ENCODE measurements around the gene DHRS2.
"Not testable (repeated sequence)": the region's sequence is repeated elsewhere in the genome, so short reads cannot be mapped to it uniquely, and the experiment has no call there.

The DHRS2 gene

DNA sequence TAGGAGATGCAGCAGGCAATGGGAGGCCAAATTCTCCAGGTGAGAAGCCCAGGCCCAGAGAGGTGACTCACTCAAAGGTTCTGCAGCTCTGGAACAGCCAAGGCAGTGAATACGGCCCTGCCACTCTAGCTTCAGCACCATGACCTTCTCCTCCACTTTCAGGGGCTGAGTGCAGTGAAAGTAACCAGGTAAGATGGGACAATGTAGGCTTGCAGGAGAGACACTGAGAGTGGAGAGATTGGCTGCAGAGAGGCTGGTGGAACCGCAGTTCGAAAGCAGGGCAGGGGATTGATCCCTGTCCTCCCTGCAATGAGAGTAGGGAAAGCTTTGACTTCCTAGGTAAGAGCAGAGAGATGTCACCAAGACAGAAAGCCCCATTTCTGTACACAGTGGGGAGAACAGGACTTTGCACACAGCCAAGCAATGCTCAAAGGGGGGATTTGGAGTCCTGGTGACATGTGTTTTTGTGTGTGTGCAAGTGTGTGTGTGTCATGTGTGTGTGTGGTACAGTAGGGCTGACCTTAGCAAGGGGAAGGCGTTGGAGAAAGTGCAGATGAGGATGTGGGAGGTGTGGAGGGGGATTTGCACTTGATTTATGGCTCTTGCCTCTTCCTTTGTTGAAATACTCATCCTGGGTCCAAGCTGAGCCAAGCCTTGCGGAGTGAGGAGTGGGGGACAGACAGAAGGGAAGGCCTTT lies 12.7 kb downstream of the DHRS2 start:
- DNase-seq (ENCODE audit: low read depth): no peak

DNA sequence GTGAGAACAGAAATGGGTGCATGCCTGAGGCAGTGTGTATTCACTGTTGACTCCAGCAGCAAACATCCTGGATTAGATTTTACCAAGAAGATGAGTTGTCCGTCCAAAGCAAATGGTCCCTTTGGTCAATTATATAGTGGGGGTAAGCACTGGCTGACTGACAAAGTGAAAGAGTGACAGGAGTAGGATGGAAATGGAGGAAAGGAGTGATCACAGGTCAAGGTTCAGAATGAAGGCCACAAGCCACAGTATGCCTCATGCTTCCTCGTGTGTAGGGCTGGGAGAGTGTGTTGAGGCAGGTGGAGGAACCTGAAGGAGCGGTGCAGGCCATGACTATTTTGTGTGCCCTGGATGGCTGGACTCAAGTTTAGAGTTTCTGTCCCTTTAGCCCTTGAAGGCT lies 14.3 kb downstream of the DHRS2 start:
- no peak for DNase-seq (ENCODE audit: low read depth)

DNA sequence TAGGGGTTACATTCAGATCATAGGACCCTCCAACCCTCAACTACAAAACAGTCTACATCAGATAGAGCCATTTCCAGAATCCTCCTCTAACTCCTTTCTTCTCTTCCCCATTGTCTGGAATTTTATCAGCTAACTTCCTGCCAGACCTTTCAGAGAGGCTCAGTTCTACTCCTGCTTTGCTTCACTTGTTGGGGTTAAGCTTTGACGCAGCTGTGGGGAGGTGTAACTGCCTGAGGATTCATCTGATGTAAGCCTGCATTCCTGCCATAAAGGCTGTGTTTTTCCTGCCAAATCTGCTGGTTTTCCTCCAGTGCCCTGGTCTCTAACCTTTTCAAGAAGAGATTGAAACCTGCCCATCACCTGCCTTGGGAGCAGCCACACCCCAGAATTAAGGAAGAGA lies 16.9 kb downstream of the DHRS2 start:
- DNase-seq (ENCODE audit: low read depth): no peak

DNA sequence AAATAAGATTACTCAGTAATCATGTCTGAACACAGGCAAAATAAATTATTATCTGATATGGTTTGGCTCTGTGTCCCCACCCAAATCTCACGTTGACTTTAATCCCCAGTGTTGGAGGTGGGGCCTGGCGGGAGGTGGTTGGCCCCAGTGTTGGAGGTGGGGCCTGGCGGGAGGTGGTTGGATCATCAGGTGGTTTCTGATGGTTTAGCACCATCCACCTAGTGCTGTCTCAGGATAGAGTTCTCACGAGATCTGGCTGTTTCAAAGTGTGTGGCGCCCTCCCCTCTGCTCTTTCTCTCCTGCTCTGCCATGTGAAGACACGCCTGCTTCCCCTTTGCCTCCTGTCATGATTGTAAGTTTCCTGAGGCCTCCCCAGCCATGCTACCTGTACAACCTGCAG lies 18.1 kb downstream of the DHRS2 start:
- DNase-seq (ENCODE audit: low read depth): no peak

DNA sequence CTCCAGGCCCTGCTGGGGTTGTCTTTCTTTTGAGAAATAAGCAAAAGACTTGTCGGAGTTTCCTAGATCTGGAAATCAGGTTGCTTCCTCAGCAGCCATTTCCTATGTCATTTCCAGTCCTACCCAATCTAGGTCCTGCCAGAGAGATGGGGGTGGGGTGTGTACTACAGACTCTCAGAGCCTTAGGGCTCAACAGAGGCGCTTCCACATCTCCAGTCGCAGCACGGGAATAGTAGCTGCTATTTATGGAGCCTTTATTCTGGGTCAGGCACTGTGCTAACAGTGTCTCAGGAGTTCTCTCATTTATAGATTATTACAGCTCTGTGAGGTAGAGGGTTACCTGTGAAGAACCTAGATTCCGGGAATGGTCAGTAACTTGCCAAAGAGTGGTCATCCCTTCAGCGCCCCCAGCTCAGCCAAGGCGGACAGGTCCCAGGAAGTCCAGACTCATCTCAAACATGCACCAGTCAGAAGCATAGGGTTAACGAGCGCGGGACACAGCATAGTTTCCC lies 21.9 kb downstream of the DHRS2 start:
- no peak for DNase-seq (ENCODE audit: low read depth)

DNA sequence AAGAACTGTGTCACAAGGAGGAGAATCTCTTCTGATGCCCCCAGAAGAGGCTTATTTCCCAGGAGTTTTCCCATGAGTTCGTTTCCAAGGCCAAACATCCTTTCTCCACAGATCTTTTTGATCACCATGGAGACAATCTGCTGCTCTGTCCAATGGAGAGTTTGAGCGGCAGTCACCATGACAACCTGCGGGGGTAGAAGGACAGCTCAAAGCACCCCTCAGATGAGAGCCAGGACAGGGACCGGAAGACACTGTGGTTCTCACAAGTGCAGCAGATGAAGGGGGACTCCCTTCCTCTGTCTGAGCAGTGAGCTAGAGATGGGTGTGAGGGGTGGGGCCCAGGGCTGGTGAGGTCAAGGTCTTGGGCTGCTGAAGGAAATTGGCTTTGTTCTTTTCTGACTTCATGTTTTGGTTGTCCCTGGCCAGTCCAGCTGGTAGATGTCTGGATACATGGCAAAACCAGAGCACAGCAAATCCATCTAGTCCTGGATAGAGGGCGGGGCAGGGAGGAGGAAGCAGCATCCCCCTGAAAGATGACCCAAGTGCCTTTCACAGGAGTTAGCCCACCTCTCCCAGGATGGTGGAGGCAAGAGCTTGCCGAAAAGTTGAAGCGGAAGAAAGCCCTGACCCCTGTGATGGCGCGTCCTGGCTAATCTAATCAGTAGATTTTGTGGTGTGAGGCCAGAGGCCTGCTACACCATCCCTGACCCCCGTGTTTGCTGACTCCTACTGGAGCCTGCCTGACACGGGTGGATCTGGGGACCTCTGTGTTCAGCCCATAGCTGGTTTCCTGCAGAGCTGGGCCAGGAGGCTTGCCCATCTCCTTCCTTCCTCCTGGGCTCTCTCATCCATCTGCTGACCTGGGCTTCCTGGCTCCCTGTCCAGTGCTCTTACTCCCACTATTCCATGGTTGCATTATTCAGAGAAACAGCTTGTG lies 24.4 kb downstream of the DHRS2 start:
- no peak for DNase-seq (ENCODE audit: low read depth)

DNA sequence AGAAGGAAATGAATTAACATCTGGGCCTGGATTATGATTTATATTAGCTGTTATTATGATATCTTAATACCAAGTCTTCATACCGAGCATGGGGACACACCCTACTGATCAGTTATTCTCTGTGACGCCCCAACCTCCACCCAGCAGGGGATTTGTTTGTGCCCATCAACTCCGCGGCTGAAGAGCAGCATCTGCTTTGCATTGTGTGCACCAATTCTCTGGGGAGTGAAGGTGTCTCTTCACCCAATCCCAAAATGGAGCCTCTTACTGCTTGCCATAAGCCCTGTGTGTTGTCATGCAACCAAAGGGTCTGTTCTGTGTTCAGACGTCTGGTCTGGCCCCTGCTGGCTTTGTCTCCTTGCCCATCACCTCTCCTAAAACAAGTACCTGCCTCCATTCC lies 25.4 kb downstream of the DHRS2 start:
- DNase-seq (ENCODE audit: low read depth): no peak

DNA sequence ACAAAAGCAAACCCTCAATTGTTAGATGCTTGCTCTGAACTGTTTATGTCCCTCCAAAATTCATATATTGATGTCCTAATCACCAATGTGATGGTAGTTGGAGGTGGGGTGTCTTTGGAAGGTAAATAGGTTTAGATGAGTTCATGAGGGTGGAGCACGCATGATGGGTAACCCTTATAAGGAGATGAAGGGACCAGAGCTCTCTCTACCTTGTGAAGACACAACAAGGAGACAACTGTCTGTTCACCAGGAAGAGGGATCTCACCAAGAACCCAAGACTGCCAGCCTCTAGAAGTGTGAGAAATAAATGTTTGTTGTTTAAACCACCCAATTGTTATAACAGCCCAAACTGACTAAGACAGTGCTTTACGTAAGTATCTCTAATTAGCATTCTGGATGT lies 27.0 kb downstream of the DHRS2 start:
- DNase-seq (ENCODE audit: low read depth): no peak

DNA sequence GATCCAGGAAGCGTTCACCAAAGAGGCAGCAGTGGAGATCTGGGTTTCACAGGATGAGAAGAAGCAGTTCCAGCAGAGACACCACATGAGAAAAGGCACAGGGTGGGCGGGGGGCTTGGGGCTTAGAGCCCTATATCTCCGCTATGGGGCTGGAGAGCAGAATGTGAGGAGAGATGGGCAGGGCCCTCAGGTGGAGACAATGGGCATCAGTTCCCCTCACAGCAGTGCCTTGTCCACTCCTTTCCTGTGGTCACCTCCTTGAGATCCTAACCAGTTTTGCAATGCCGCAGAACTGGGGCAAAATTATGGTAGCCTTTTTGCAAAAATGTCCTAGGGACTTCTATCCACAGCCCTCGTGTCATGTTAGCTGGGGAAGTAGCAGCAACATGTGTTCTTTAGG lies 27.5 kb downstream of the DHRS2 start:
- no peak for DNase-seq (ENCODE audit: low read depth)

DNA sequence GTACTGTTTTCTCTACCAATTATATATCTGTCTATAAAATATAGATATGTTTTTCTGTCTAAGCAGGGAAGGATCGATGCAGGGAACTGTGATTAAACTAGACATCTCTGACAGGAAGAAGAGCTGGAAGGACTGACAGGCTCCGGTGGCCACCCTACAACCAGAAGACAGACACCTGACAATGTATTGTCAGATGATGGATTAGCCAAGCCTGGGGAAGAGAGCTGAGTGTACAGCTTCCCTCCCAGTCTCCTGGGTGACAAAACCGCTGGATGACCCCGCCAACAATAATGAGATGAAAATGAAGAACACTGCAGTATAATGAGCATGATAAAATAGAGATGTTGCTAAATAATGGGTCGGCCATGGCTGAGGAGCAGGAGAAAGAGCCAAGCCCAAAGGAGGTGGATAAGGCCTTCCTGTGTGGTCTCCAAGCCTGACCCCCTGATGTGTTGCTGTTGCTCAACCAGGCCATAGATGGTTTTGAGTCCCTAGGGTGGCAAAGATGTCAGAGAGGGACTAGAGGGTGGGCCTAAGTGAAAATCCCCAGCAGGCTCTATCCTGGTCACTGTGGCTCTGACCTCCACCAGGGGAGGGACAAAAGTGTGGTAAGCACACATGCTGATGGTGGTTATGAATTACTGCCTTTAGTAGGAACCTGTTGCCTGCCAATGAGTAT lies 28.2 kb downstream of the DHRS2 start:
- no peak for DNase-seq (ENCODE audit: low read depth)

DNA sequence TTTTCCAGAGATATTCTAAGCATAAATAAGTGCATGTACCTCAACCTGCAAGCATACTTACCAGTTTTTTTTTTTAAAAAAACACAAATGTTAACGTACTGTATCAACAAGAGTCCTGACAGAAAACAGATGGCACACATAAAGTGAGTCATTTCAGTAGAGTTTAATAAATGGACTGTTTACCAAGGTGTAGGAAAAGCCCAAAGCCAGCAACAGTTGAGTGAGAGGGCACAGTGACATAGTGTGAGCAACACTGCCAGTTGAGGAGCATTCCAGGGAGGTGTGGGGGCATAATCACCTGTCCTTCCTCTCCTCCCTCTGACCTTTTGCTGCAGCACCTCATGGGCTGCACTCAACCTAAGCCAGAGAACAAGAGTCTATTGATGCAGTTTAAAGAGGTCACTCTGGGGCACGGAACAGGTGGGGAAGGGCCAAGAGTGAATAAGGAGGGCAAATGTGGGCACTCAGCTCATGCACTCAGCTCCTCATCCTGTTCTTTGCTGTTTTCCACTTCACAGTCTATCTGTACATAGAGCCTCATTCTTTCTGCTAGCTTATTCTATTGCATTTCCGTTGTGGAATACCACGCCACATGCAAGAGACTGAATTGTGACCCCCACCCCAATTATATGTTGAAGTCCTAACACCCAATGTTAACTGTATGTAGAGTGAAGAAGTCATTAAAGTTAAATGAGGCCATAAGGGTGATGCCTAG lies 29.3 kb downstream of the DHRS2 start:
- DNase-seq (ENCODE audit: low read depth): no peak

DNA sequence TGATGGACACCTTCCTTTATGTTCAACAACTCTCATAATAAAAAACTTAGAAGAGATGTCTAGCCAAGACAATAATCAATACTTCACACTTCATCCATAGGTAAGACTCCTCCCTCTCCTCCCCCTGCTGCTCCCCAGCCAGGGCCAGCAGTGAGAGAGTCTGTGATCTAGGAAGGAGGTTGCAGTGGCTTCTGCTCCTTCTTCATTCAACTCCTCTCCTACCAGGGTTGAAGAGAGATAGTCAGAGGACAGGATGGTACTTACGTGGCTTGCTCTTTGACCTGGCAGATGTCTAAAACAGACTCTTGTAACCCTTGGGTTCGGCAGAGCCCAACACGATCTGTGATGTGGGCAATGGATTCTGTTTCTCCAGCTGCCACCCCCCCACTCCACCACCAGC lies 31.0 kb downstream of the DHRS2 start:
- DNase-seq (ENCODE audit: low read depth): no peak

DNA sequence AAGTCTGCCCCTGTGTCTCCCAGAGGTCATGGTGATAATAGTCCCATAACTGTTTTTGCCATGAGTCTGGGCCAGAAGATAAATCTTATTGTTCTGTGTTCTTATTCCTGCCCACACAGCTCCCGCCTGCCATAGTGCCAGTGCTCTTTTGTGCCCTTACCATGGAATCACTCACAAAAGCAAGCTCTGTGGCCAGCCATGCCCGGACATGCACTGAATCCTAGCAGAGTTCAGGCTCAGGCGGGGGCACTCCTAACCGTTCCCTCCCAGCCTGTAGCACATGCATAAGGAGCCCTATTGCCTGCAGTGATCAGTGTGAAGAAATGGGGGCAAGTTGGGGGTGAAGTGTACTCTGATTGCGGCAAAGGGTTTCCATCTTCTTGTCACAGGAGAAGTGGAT lies 33.3 kb downstream of the DHRS2 start:
- DNase-seq (ENCODE audit: low read depth): no peak

DNA sequence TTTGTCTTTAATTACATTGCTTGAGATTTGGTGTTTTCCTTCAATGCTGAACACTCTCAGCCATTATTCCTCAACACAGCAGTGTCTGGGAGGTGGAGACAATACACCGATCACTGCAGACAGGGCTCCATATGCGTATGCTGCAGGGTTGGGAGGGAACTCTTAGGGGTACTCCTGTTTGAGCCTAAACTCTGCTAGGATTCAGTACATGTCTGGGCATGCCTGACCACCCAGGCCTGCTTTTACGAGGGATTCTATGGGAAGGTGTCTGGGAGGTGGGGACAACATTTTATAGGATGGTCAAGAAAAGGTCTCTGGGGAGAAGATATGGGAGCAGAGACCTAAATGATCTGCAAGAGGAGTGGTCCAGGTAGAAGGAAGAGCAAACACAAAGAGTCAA lies 34.3 kb downstream of the DHRS2 start:
- DNase-seq (ENCODE audit: low read depth): no peak

DNA sequence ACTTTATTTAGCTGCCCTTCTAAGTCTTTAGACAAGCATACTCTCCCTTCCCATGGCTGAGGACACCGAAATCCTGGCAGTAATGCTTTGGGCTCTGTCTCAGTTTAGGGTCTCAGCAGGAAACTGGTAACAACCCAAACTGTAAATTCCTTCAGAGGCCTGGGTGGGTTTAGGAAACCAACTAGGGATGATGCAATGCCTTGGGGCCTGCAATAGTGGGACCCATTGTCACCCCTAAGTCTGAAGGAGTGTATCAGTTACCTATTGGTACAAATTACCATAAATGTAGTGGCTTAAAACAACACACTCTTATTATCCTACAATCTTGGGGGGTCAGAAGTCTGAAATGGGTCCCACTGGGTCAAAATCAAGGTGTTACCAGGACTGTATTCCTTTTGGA lies 36.0 kb downstream of the DHRS2 start:
- no peak for DNase-seq (ENCODE audit: low read depth)

DNA sequence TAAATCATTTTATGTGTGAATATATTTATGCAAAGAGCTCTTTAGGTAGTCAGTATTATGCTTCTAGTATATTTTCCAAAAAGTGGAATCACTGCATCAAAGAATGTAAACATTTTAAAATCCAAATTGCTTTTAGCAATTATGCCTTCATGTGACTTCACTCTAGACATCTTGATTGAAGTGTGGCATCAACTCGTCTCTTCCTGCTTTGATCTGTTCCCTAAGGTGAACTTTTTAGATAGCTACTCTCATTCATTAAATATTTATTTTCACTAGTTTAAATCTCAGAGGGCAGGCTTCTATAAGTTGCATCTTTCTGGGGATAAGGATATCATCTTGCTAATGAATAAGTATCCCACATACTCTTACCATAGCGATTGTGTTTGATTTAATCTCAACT lies 39.2 kb downstream of the DHRS2 start:
- no peak for DNase-seq (ENCODE audit: low read depth)

DNA sequence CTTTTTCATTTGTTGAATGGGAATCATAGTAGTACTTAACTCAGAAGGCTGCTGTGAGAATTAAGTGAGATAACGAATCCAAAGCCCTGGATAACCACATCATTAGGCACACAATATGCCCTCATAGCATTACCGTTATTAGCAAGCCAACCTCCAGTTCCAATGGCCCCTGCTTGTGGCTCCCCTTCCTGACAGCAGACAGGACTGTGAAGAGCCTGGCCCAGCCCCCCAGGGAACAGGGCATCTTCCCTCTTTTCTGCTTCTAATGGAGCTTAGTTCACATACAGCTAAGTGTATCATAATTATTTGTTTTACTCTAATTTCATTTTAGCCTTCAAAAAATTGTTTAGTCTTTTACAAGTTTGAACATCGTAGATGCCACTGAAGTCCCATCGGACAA lies 39.7 kb downstream of the DHRS2 start:
- no peak for DNase-seq (ENCODE audit: low read depth)

DNA sequence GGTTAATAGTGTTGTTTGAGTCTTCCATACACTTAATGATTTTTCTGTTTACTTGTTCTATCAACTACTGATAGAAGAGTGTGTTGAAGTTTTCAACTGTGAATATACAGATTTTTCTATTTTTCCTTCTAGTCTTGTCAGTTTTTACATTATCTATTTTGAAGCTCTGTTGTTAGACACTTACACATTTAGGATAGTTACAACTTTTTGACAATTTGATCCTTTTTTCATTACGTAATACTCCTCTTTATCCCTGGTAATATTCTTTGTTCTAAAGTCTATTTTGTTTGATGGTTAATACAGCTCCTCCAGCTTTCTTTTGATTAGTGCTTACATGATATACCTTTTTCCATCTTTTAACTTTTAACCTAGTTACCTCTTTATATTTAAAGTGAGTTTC lies 45.2 kb downstream of the DHRS2 start:
- DNase-seq (ENCODE audit: low read depth): no peak

DNA sequence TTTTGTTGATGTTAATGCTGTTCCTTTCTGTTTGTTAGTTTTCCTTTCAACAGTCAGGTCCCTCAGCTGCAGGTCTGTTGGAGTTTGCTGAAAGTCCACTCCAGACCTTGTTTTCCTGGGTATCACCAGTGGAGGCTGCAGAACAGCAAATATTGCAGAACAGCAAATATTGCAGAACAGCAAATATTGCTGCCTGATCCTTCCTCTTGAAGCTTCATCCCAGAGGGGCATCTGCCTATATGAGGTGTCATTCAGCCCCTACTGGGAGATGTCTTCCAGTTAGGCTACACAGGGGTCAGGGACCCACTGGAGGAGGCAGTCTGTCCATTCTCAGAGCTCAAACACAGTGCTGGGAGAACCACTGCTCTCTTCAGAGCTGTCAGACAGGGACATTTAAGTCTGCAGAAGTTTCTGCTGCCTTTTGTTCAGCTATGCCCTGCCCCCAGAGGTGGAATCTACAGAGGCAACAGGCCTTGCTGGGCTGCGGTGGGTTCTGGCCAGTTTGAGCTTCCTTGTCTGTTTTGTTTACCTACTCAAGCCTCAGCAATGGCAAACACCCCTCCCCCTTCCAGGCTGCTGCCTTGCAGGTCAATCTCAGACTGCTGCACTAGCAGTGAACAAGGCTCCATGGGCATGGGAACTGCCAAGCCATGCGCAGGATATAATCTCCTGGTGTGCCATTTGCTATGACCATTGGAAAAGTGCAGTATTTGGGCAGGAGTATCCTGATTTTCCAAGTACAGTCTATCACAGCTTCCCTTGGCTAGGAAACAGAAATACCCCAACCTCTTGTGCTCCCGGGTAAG lies 53.7 kb downstream of the DHRS2 start:
- not testable (repeated sequence) for DNase-seq (ENCODE audit: low read depth)

DNA sequence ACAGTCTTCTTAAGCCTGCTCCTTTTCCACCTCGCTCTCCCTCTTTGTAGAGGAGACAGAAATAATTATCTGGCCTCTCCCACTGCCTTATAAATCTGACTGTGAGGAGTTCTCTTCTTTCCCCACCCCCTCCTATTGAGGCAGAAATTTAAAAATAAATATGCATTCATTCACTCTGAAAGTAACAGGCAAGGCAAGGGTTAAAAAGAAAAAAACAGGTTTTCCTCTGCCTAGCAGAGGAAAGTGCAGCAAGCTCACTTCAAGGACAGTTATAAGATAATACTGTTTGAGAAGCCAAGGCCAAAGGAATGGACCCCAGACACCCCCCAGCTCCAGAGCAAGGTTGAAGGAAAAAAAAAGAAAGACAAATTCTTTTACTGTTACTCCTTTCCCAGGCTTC lies 56.3 kb downstream of the DHRS2 start:
- no peak for DNase-seq (ENCODE audit: low read depth)

DNA sequence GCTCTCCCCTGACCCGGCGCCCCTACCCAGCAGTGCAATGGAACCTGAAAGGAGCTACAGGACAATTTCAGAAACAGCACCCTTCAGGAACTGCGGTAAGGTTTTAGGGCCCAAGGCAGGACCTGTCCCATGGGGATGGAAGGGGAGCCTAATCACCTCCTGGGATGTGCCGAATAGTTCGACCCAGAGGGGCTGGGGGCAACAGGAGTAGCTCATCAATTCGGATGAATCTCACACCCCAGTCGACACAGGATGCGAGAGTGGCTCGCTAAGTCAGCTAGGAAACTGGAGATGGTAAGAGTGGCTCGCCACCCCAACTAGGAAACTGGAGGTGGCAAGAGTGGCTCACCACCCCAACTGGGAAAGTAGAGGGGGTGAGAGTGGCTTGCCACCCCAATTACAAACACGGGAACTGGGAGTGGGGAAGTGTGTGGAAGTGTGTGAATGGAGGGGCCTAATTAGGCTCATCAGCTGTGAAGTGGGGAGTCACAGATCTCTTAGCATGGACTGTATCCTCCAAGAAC lies 57.1 kb downstream of the DHRS2 start:
- no peak for DNase-seq (ENCODE audit: low read depth)
